HG02623 (cell line): ENCODE results near the gene HELZ.

Experiments
- ATAC-seq: cut with Tn5 transposase; IDR thresholded peaks from one replicate; pipeline ENCODE4 v1.9.1; 2021; ENCODE audit warnings: moderate library complexity; ENCODE audit not compliant: unreplicated experiment

The HELZ gene

GRCh38 chr17:67088639-67089038 is 156.4 kb downstream of the HELZ start:
- ATAC-seq, result no peak

- ATAC-seq, result no peak
These were observed 159.6 kb downstream of the HELZ start for GRCh38 chr17:67085406-67085805.

GRCh38 chr17:67082107-67082506 is 162.9 kb downstream of the HELZ start:
- peak; percentile 71 for ATAC-seq

- ATAC-seq, result no peak
These were observed 164.2 kb downstream of the HELZ start for GRCh38 chr17:67080804-67081203.

GRCh38 chr17:67079491-67079890 is 165.5 kb downstream of the HELZ start:
- ATAC-seq, result no peak

- ATAC-seq, result no peak
These were observed 166.7 kb downstream of the HELZ start for GRCh38 chr17:67078292-67078691.

GRCh38 chr17:67076290-67076689 is 168.7 kb downstream of the HELZ start:
- no peak for ATAC-seq

GRCh38 chr17:67074781-67075180 is 170.2 kb downstream of the HELZ start:
- no peak for ATAC-seq

- ATAC-seq, result no peak
These were observed 172.1 kb downstream of the HELZ start for GRCh38 chr17:67072885-67073284.

- ATAC-seq, result no peak
These were observed 173.4 kb downstream of the HELZ start for GRCh38 chr17:67071595-67071994.

- no peak for ATAC-seq
These were observed 175.3 kb downstream of the HELZ start for GRCh38 chr17:67069603-67070136.

- ATAC-seq, result no peak
These were observed 176.0 kb downstream of the HELZ start for GRCh38 chr17:67068999-67069398.

- no peak for ATAC-seq
These were observed 177.2 kb downstream of the HELZ start for GRCh38 chr17:67067571-67068482.

- ATAC-seq, result no peak
These were observed 178.3 kb downstream of the HELZ start for GRCh38 chr17:67066717-67067116.

GRCh38 chr17:67063141-67063540 is 181.9 kb downstream of the HELZ start:
- no peak for ATAC-seq

GRCh38 chr17:67059372-67059771 is 185.6 kb downstream of the HELZ start:
- ATAC-seq, result no peak

GRCh38 chr17:67058036-67058435 is 187.0 kb downstream of the HELZ start:
- no peak for ATAC-seq

GRCh38 chr17:67056746-67057490 is 188.1 kb downstream of the HELZ start:
- no peak for ATAC-seq

GRCh38 chr17:67055811-67056745 is 188.9 kb downstream of the HELZ start:
- ATAC-seq, result no peak

- no peak for ATAC-seq
These were observed 190.0 kb downstream of the HELZ start for GRCh38 chr17:67055041-67055443.

- ATAC-seq, result no peak
These were observed 190.4 kb downstream of the HELZ start for GRCh38 chr17:67054608-67055007.
